RPMI7951 (cell line): ENCODE measurements around the gene CD247. TPM values are rescaled to one million over a fixed set of nuclear protein-coding genes. Genes with fewer than 3 reads are reported as not detected.
A peak's percentile ranks its signal among the peaks of the same experiment; 100 is the strongest.

ENCODE experiments used
- DNase-seq: peaks from one replicate; pipeline ENCODE4 v3.0.0-alpha.2; 2012; ENCODE audit warnings: low read depth
- total RNA-seq: library from RNA; depleted of rRNA; stranded (reverse); fragments of >200 nt; shearing (Covaris generic); gene quantifications from 2 replicates; pipeline ENCODE4 v1.2.3, GENCODE V29; 2014; rRNA removed

CD247 gene
- total RNA-seq, 1 experiment from 2014 or later = not detected

DNA sequence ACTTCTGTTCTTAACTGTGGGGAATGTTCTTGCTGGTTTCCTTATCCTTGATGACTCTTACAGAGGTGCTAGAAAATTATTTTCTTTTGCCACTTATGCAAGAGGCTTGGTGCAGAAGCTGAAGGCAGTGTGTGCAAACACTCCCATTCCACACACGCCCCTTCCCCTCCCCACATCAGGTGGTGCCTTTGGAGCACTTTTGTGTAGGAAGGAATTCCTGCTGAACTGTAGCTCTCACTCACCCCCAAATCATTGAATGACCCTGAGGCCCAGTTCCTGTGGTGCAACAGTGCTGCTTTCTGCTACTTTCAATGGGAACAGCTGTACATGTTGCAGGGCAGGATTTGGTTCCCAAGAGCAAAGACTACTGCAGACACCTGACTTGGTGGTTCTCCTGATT is 101.8 kb downstream of the CD247 start:
- no peak for DNase-seq

DNA sequence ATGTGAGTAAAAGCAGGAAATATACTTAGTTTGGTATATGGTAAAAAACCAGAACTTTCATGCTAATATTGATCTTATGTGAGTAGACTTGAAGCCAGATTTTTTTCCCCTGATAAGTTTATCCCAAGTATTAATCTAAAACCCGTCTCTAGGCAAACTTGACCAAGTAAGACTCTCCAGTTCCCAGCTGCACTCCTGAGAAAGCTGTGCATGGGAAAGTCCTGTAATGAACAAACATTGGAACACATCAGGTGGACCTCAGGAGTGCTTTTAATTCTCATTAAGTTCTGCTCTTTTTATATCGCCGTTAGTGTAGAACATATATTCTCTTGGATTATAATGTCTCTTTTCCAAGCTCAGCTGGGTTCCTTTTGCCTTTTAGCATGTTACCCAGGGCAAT is 105.0 kb downstream of the CD247 start:
- DNase-seq = no peak

DNA sequence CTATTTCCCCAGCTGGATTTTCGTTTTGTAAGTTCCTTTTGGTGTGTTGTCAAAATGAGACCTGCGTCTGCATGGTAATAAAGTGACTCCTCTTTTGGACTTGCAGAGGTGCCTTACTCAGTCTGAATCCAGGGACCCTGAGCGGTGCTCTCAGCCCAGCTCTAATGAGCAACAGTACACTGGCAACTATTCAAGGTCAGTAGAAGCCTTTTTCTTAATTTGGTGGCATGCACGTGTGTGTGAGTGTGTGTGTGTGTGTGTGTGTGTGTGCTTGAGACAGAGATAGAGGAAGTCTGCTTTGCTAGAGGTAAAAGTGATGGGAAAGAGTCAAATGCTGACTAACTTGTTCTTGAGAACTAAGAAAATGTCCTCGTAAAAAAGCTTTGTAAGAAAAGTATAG is 105.4 kb downstream of the CD247 start:
- DNase-seq = no peak

DNA sequence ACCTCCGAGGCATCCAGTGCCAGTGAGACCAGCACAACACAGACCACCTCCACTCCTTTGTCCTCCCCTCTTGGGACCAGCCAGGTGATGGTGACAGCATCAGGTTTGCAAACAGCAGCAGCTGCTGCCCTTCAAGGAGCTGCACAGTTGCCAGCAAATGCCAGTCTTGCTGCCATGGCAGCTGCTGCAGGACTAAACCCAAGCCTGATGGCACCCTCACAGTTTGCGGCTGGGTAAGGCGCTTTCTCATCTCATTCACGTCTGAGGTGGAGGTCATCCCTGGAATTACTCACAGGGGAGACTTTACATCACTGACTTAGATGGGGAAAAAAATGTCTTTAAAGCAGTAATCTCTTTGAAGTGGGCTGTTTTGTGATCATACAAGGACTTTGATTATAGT is 106.3 kb downstream of the CD247 start:
- no peak for DNase-seq

DNA sequence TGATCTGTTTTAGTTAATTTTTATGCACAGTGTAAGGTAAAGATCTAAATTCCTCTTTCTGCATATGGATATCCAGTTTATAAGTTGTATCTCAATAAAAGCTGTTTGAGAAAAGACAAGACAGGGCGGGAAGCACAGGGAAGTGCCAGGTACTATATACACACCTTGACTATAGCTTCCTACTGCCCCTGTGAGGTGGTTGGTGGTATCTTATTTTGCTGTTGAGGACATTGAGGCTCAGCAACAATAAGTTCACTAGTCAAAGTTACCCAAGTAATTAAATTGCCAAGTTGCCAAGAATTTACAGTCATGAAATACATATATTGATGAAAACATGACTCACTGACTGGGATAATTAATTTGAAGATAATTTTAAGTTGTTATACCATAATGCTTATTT is 109.1 kb downstream of the CD247 start:
- no peak for DNase-seq

DNA sequence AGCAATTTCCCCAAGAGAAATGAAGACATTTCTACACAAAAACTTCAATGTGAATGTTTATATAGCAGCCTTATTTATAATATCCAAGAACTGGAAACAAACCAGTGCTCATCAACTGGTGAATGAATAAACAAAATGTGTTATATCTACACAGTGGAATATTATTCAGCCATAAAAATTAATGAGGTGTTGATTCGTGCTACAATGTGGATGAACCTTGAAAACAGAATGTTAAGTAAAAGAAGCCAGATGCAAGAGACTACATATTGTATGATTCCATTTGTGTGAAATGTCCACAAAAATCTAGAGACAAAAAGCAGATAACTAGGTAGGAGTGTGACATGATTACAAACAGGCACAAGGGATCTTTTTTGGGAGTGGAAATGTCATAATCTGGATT is 110.0 kb downstream of the CD247 start:
- DNase-seq = no peak

DNA sequence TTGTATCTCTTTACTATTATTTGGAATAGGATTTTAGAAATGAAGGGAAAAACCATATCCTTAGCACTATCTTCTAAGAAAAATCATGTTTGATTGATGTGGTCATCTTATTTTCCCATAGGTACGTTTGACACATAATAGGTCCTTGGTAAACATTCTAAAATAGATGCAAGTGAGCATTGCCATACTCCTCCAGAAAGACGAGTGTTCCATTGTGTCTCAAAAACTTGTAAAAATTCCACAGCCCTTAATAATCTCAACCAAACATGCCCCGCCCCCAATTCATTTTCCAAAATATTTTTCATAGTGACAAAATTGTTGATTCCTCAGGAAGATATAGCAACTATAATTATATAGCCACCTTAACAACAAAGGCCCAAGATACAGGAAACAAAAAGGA is 113.4 kb downstream of the CD247 start:
- DNase-seq = no peak

DNA sequence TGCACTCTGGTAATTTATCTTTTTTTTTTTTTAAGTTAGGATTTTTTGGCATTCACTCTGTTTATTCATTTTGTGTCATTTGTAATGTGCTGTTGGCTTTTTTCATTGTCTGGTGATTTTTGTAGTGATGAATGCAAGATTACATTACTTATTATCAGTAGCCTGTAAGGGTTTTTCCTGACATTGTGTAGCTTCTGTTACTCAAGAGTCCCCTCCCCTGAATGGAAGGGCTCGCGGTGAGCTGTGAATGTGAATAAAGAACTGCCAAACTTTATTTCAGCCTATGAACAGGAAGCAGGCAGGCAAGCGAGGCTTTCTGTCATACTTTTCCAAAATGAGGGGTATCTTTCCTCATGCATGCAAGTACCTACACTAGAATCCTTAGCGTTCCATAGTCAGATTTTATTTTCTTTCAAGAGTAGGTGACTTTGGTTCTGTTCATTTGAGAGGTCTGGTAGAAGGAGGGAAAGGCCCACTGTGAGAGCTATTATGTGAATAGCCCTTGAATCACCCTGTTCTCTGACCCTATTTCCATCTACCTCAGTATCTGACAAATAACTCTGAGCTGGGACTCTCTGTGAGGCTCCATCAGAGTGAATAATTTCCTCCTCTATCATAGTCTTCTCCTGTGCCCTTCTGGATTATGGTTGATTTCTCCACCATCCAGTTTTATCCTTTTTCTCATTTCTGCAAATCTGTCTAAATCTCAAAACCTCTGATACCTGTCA is 114.0 kb downstream of the CD247 start:
- no peak for DNase-seq

DNA sequence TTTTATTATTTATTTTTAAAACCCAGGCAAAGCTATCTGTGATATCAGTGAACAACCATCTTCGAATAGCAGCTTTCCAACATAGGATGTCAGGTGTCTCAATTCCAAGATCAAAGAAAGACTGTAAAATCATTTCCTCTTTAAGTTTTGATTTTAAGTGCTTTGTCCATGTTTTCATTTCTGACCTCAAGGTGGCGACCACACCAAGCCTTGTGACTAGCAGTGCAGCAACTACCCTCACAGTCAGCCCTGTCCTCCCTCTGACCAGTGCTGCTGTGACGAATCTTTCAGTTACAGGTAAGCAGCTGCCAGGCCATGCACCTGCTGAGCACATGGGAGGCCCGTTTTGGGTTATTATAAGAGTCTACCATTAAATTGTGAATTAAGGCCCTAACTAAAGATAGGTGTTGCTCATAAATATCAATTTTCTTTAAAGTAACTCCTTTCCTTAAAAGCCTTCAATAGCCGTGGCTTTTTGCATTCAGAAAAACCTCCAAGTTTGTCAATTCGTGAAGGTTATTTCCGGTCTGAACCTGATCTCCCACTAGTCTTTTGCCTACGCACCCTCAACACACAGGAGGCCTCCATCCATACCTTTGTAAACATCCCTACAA is 117.0 kb downstream of the CD247 start:
- peak; percentile 36 for DNase-seq

DNA sequence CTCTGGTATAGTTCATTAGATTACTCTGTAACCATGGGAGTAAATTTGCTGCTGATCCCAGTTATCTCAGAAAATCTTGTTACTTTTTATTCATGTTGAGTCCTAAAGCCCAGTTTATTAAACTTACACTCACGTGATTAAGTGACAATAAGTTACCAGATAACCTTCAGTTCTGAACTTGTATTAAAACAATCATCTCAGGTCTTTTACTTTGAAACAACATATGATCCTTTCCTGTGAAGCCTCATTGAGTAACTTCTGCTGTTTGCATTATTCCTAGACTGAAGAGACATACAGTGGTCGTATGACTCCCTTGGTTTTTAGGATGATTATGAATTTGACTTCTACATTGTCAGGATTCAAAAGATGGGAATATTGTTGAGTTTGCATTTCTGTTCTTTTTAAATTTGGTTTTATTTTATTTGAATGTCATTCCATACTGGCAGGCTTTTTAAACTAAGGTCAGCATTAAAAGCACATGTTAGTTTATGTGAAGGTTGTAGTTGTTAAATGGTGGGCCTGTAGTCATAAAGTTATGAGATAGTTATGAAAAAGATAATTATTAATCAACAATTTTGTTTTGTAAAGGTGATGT is 117.9 kb downstream of the CD247 start:
- DNase-seq = no peak

DNA sequence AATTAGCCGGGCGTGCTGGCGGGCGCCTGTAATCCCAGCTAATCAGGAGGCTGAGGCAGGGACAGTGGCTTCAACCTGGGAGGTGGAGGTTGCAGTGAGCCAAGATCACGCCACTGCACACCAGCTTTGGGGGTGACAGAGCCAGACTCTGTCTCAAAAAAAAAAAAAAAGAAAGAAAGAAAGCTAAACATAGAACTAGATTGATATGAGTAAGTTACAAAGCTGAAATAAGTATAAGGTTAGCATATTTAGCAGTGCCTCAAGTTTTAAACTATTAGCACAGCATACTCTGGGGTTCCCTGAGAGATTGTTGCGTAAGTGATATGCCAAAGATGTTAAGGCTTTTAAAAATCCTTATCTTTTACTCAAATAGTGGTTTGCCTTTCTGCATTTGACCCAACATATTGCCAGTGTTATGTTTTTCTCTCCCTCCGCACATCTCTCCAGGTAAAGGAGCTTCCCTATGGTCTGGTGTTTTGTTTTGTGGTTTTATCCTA is 126.1 kb downstream of the CD247 start:
- no peak for DNase-seq

DNA sequence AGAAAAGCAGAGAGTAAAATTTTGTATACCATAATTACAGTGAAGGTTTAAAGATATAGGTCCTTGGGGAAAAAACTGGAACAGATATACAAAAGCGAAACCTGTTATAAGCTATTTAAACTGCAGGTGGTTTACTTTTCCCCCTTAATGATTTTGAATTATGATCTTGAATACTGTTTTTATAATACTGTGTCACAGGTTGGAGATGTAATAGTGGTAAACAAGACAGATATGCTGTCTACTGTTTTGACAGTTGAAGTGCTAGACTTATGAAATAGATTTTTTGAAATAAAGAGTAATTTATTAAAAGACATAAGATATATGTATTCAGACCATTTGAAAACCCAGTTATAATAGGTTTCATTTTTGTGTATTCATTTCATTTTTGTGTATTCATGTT is 129.4 kb downstream of the CD247 start:
- no peak for DNase-seq

DNA sequence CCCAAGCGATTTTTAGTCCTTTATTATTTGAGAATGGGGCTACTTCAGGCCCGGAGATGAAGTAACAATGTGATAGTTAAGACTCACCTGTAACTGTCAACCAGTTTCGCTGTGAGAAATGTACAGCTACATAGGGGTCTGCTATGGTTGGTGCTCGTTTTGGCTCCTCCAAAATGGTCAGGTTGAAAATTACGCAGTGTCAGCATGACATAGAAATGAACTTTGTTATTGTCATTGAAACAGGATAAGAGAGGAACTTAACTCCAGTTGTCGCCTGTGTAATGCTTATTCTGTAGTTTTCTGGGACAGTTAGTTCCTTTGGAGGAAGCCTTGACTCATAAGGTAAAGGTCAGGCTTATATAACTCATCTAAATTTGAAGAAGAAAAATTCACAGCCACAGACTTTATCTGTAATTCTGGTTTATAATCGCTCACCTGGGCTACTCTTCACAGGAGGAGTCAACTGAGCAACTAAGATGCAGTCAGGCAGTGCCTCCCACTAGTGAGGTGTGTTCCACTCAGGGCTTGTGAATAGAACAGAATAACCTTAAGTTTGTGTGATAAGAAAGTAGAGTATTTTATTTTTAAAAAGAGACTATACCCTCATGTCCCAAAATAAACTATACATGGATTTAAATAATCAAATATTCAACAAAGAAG is 130.9 kb downstream of the CD247 start:
- no peak for DNase-seq

Other genes starting within 250 kb of the CD247 start
- gene CREG1, start 35.2 kb upstream of the CD247 start, total RNA-seq = 56.9 and 63.8 TPM in 2 replicates
- 0.12 and 0.59 TPM in 2 replicates for gene RCSD1, start 111.7 kb upstream of the CD247 start, total RNA-seq
- 48.0 and 59.1 TPM in 2 replicates for gene MPZL1, start 203.5 kb upstream of the CD247 start, total RNA-seq